NCI-H2107 (cell line): ENCODE results near the gene IQCH.

Source experiments
- DNase-seq: peaks from one replicate; lab custom pipeline; 2025; lab: John Stamatoyannopoulos, UW

Gene IQCH

GRCh38 chr15:67505675-67506572, 251.3 kb downstream of the IQCH start:
- DNase-seq, result no peak

- DNase-seq, result no peak
Measured at GRCh38 chr15:67506775-67507747, 252.5 kb downstream of the IQCH start.

- no peak for DNase-seq
Measured at GRCh38 chr15:67508407-67508806, 253.8 kb downstream of the IQCH start.

- DNase-seq, result no peak
Measured at GRCh38 chr15:67509918-67510317, 255.3 kb downstream of the IQCH start.

- DNase-seq, result no peak
Measured at GRCh38 chr15:67510597-67511190, 256.1 kb downstream of the IQCH start.

GRCh38 chr15:67511606-67512005, 257.0 kb downstream of the IQCH start:
- DNase-seq, result no peak

GRCh38 chr15:67512140-67512539, 257.6 kb downstream of the IQCH start:
- no peak for DNase-seq

GRCh38 chr15:67512933-67513714, 258.5 kb downstream of the IQCH start:
- no peak for DNase-seq

- DNase-seq, result no peak
Measured at GRCh38 chr15:67515090-67515489, 260.5 kb downstream of the IQCH start.

GRCh38 chr15:67515557-67515956, 261.0 kb downstream of the IQCH start:
- DNase-seq, result no peak

- DNase-seq, result no peak
Measured at GRCh38 chr15:67520321-67521028, 265.9 kb downstream of the IQCH start.

- DNase-seq, result peak; percentile 34
Measured at GRCh38 chr15:67521029-67521782, 266.6 kb downstream of the IQCH start, which contains the start of gene C15orf61. TSS of gene C15orf61 (plus strand) at chr15:67521131. CDS start at chr15:67521249, 118 bp downstream.

- DNase-seq, result no peak
Measured at GRCh38 chr15:67521783-67522568, 267.4 kb downstream of the IQCH start.

GRCh38 chr15:67523330-67523729, 268.7 kb downstream of the IQCH start:
- no peak for DNase-seq

GRCh38 chr15:67524235-67524634, 269.6 kb downstream of the IQCH start:
- DNase-seq, result no peak

- DNase-seq, result no peak
Measured at GRCh38 chr15:67528513-67528912, 273.9 kb downstream of the IQCH start.

GRCh38 chr15:67531379-67531914, 276.9 kb downstream of the IQCH start:
- no peak for DNase-seq

- DNase-seq, result no peak
Measured at GRCh38 chr15:67533873-67534272, 279.3 kb downstream of the IQCH start.

- no peak for DNase-seq
Measured at GRCh38 chr15:67534360-67534759, 279.8 kb downstream of the IQCH start.
